Measurements from ENCODE around the gene CUTA. TPM values are rescaled to one million over a fixed set of nuclear protein-coding genes. Genes with fewer than 3 reads are reported as not detected.

CUTA gene
- 212 and 278 TPM in 2 replicates for total RNA-seq (ENCODE audit: low replicate concordance)
- long read RNA-seq, transcript CUTA-205 (5 exons, 1,054 nt) = major isoform, 21 of 57 reads
- long read RNA-seq, transcript CUTA-203 (6 exons, 937 nt) = minor isoform, 11 of 57 reads
- long read RNA-seq, transcript CUTA-210 (6 exons, 769 nt) = minor isoform, 15 of 57 reads
- long read RNA-seq, partial matches to known transcripts = 1 of 57 reads
- long read RNA-seq, other reads (novel, unspliced or antisense) = 3 of 57 reads

GRCh38 chr6:33417903-33418689, at the start of gene CUTA:
Gene CUTA (minus strand): TSS chr6:33418107. CDS start chr6:33418000, 107 bp downstream.
- Mint-ChIP-seq H3K9me3 (no peaks in the 10 kb centered on the region), H3K4me3 (peak within 1 kb of the TSS; percentile 96), H3K27ac (peak within 1 kb of the TSS; percentile 99), H3K4me1 (ENCODE audit: unreplicated experiment) (peaks cover 60% of the 10 kb centered on the region), H3K36me3 (peaks cover 14% of the 10 kb centered on the region), H3K27me3 (peaks cover 8% of the 10 kb centered on the region)
- TF ChIP-seq CTCF (conservative IDR thresholded peaks at IDR 0.05) = peak; percentile 49
- DNase-seq (ENCODE audit: extremely low spot score, unreplicated experiment) = peak; percentile 98

- H3K4me1 Mint-ChIP-seq (ENCODE audit: unreplicated experiment) = no peaks in the 10 kb centered on the region
- no peak overlapping the region for H3K27ac Mint-ChIP-seq
- H3K36me3 Mint-ChIP-seq = no peaks in the 10 kb centered on the region
- H3K27me3 Mint-ChIP-seq = peaks cover 13% of the 10 kb centered on the region
- DNase-seq (ENCODE audit: extremely low spot score, unreplicated experiment) = no peak
- no peak for TF ChIP-seq CTCF (conservative IDR thresholded peaks at IDR 0.05)
- H3K9me3 Mint-ChIP-seq = no peaks in the 10 kb centered on the region
- H3K4me3 Mint-ChIP-seq = no peak overlapping the region
These were observed 49.2 kb upstream of the CUTA start for GRCh38 chr6:33467091-33467490.

- no peaks in the 10 kb centered on the region for H3K4me1 Mint-ChIP-seq (ENCODE audit: unreplicated experiment)
- no peaks in the 10 kb centered on the region for H3K36me3 Mint-ChIP-seq
- H3K4me3 Mint-ChIP-seq = no peak overlapping the region
- no peak overlapping the region for H3K27ac Mint-ChIP-seq
- no peaks in the 10 kb centered on the region for H3K9me3 Mint-ChIP-seq
- no peak for DNase-seq (ENCODE audit: extremely low spot score, unreplicated experiment)
- no peak for TF ChIP-seq CTCF (conservative IDR thresholded peaks at IDR 0.05)
- peaks cover 17% of the 10 kb centered on the region for H3K27me3 Mint-ChIP-seq
These were observed 48.3 kb upstream of the CUTA start for GRCh38 chr6:33466075-33466735.

GRCh38 chr6:33459226-33459625, 41.3 kb upstream of the CUTA start:
- Mint-ChIP-seq H3K36me3 (peaks cover 12% of the 10 kb centered on the region), H3K27ac (no peak overlapping the region), H3K4me3 (no peak overlapping the region), H3K27me3 (peaks cover 14% of the 10 kb centered on the region), H3K9me3 (no peaks in the 10 kb centered on the region), H3K4me1 (ENCODE audit: unreplicated experiment) (peaks cover 12% of the 10 kb centered on the region)
- no peak for TF ChIP-seq CTCF (conservative IDR thresholded peaks at IDR 0.05)
- no peak for DNase-seq (ENCODE audit: extremely low spot score, unreplicated experiment)

- Mint-ChIP-seq H3K27ac (no peak overlapping the region), H3K27me3 (peaks cover 12% of the 10 kb centered on the region), H3K4me1 (ENCODE audit: unreplicated experiment) (peaks cover 14% of the 10 kb centered on the region), H3K4me3 (no peak overlapping the region), H3K36me3 (peaks cover 12% of the 10 kb centered on the region), H3K9me3 (no peaks in the 10 kb centered on the region)
- TF ChIP-seq CTCF (conservative IDR thresholded peaks at IDR 0.05) = no peak
- DNase-seq (ENCODE audit: extremely low spot score, unreplicated experiment) = no peak
These were observed 40.8 kb upstream of the CUTA start for GRCh38 chr6:33458676-33459075.
